Left cardiac atrium (tissue), 4 donors: ENCODE data around the gene S100P. TPM values are rescaled to one million over a fixed set of nuclear protein-coding genes. Genes with fewer than 3 reads are reported as not detected.

Experiments
- ATAC-seq, 2 donors: fragments of 200-7000 bp; cut with Tn5 transposase; one replicate each; pipeline ENCODE4 v1.9.1; 2020; ENCODE audit warnings: mild to moderate bottlenecking in 2 of 2, moderate library complexity in 2 of 2
- DNase-seq: peaks from one replicate; pipeline ENCODE4 v3.0.0-alpha.2; 2020
- intact Hi-C, 2 donors: fragments of 100-400 bp; cut with DNase I; formaldehyde crosslinking; loops; one replicate each; pipeline versions ENCODE4 v1.14.1 to v1.15.1; 2022 to 2023
- total RNA-seq, 2 donors: library from RNA; stranded (reverse); fragmentation: NEBNext Ultra II Directional; extraction: Animal tissue kit (Norgen Biotek cat#: 25700); gene quantifications; one replicate each; pipeline ENCODE4 v1.2.1, GENCODE V29; 2021
- donor health status: DM: no; HTN: yes; CAD: no.
- donor health status: DM: no; HTN: yes; CAD: no; lungs with severe emphysema.
- donor health status: DM: yes; HTN: yes; CAD: no.
- donor health status: Dilated cardiomyopathy.

Gene S100P
- total RNA-seq, 2 donors from 2014 or later: 0.38 to 1.9 TPM

GRCh38 chr4:6733358-6734164 is 39.9 kb downstream of the S100P start:
- intact Hi-C loops: no loop called here
- no peak for DNase-seq
- ATAC-seq: no peak

- ATAC-seq: no peak
- DNase-seq: no peak
- intact Hi-C loops: no loop called here
These were observed 40.6 kb downstream of the S100P start for GRCh38 chr4:6734165-6734786.

DNA sequence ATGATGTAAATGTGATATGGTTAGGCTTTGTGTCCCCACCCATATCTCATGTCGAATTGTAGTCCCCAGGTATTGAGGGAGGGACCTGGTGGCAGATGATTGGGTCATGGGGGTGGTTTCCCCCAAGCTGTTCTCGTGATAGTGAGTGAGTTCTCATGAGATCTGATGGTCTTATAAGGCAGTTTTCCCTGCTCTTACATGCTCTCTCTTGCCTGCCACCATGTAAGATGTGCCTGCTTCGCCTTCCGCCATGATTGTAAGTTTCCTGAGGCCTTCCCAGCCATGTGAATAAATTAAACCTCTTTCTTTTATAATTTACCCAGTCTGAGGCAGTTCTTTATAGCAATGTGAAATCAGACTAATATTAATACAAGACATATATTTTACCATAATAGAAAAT is 46.2 kb downstream of the S100P start:
- intact Hi-C loops: loop anchor here in 1 of 2 donors (5.0 kb wide), 1 partner anchor 37 kb away; no protein-coding TSS in a partner anchor
- DNase-seq: no peak
- ATAC-seq: no peak

GRCh38 chr4:6740347-6740746 is 46.7 kb downstream of the S100P start:
- DNase-seq: no peak
- intact Hi-C loops: no loop called here

GRCh38 chr4:6742507-6742906 is 48.8 kb downstream of the S100P start:
- intact Hi-C loops: no loop called here
- ATAC-seq (no peak), DNase-seq (no peak)

More at GRCh38 chr4:6740347-6740746, 46.7 kb downstream of the S100P start:
- ATAC-seq: no peak

DNA sequence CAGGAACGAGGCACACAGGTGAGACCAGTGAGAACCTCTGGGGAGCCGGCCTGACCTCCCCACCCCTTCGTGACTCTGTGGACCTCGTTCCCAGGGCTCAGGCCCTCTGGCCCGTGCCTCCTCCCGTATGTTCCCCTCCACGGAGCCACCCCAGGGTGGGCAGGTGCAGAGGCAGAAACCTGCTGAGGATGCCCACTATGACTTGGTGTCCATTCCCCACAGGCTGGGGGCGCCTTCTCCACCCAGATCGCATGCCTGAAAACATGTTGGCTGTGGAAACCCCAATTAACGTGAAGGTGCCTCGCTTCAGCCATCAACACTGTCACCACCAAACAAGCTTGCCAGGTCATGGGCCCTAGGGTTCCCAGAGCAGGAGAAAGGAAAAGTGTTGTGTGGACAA is 49.3 kb downstream of the S100P start:
- intact Hi-C loops: no loop called here
- ATAC-seq (no peak), DNase-seq (no peak)

Other genes with a start within 250 kb of the S100P start
- 1 to 10 TPM; 4.8 to 5.2 TPM for gene PPP2R2C, start 221.3 kb upstream of the S100P start, total RNA-seq
- gene MAN2B2, start 118.7 kb upstream of the S100P start, total RNA-seq: 10 to 100 TPM; 20.5 to 25.6 TPM
- 100 to 1,000 TPM; 234 to 277 TPM for gene MRFAP1, start 53.2 kb upstream of the S100P start, total RNA-seq
- gene MRFAP1L1, start 16.0 kb downstream of the S100P start, total RNA-seq: 10 to 100 TPM; 45.9 to 52.9 TPM
- 10 to 100 TPM in 1 of 2 donors, 1 to 10 TPM in 1; 7.4 to 10.6 TPM for gene BLOC1S4, start 22.3 kb downstream of the S100P start, total RNA-seq
- 10 to 100 TPM; 52.9 to 59.2 TPM for gene KIAA0232, start 88.8 kb downstream of the S100P start, total RNA-seq
- gene TBC1D14, start 215.9 kb downstream of the S100P start, total RNA-seq: 10 to 100 TPM; 34.7 to 35.9 TPM